Ureter (tissue), 1 donor: ENCODE measurements around the gene KATNAL1. TPM values are rescaled to one million over a fixed set of nuclear protein-coding genes. Genes with fewer than 3 reads are reported as not detected.

Experiments used
- DNase-seq: peaks from one replicate; pipeline ENCODE4 v3.0.0-alpha.2; 2020; ENCODE audit warnings: low spot score
- total RNA-seq: library from RNA; stranded (reverse); gene quantifications from one replicate; pipeline ENCODE4 v1.2.4, GENCODE V29; 2023
- donor health status: DM: yes; HTN: yes; CAD: no.

The KATNAL1 gene
- total RNA-seq, 1 donor from 2014 or later = 18.8 TPM

DNA sequence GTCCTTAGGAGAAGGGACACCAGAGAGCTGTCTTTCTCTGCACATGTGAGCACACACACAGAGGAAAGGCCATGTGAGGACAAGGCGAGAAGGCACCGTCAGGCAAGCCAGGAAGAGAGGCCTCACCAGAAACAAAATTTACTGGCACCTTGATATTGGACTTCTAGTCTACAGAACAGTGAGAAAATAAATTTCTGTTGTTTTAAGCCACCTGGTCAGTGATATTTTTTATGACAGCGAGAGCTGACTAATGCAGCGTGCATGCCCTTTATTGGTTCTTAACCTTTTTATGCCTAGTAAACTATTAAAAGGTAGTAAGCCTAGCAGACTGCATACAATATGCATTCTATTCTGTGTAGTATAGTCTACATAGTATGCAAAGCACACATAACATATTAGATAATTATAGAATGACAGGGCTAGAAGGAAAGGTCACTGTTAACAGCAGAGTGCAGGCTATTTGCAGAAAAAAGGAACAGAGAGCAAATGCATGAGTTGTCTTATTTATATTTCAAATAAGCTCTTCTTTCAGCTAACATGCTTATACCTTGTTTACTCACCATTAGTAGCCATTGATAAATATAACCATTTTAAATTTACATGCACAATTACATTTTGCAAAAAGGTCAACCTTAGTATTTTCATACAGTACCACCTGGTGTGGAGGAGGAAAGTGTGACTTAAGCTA is 25.2 kb upstream of the KATNAL1 start:
- no peak for DNase-seq

DNA sequence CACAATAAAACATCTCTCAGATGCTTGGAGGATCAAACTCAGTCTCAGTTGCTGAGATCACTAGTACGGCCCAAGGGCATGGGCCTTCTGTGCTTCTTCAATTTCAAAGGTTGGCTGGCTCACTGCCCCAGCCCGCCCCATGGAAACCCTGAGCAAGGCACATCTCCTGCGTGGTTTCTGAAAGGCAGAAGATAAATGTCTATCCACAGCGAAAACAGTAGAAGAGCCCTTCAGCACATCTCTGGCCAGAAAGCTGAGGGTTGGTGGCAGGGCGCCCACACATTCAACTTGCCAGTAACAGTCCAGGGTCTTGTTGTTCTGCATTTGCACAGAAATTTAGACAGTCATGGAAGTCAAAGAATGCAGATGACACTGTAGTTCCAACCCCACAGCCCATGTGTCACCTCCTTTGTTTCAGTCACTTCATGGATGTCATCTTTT is 24.0 kb upstream of the KATNAL1 start:
- DNase-seq = no peak

DNA sequence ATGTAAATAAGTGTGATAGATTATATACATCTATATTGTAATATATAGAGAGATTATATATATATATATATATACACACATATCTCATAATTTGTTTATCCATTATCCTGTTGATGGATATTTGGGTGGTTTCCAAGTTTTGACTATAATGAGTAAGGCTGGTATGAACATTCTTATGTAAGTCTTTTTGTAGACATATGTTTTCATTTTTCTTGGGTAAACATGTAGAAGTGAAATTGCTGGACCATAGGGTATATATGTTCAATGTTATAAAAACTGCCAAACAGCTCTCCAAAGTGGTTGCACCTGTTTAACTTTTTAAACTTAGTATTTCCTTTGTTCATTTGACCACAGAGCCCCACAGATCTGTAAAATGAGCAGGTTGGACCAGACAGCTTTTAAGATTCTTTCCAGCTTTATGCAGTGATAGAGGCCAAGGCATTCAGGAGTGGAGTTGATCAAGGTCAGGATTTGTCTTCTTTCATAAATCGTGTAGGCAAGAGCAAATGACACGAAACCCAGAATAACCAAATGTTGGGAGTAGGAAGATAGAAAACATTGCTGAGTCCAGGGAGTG is 21.7 kb upstream of the KATNAL1 start:
- no peak for DNase-seq

GRCh38 chr13:30325668-30326067 is 18.3 kb upstream of the KATNAL1 start:
- no peak for DNase-seq

DNA sequence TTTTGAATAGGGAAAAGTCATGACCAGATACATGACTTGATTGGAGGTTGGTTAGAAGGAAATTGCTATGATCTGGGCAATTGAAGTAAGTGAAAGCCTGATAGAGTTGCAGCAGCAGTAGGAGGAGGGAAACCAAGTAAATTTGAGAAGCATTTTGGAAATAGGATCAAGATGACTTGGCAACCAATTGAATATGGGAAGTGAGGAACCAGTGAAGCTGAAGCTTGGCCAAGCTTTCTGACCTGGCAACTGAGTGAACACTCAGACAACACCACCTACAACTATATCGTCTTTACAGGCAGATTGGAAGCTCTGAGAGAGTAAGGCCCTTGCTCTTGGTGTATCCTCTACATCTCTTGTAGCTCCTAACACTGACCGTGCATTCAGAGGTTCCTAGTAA is 16.2 kb upstream of the KATNAL1 start:
- DNase-seq = no peak

- no peak for DNase-seq
These were observed 15.1 kb upstream of the KATNAL1 start for GRCh38 chr13:30322428-30322827.

- DNase-seq = no peak
These were observed 13.9 kb upstream of the KATNAL1 start for GRCh38 chr13:30321256-30321655.

- DNase-seq = no peak
These were observed 12.3 kb upstream of the KATNAL1 start for GRCh38 chr13:30319655-30320054.

GRCh38 chr13:30319130-30319529 is 11.8 kb upstream of the KATNAL1 start:
- DNase-seq = no peak

DNA sequence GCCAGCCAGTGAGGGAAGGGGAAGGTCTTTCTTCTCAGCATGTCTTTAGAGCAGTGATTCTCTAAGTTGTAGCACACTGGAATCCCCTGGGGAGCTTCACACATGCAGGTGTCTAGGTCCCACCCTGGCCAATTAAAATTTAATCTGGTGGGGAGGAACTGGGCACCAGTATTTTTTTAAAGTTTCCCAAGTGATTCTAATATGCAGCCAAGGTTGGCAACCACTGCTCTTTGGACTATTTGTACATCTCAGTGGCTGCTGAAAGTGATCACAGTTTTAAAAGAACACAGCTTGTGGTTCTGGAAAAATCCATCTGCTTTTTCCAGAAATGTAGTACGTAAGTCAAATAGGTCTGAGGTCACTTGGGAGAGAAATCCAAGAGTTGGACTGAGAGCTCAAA is 10.7 kb upstream of the KATNAL1 start:
- no peak for DNase-seq

GRCh38 chr13:30314562-30314961 is 7.2 kb upstream of the KATNAL1 start:
- no peak for DNase-seq

- no peak for DNase-seq
These were observed 6.7 kb upstream of the KATNAL1 start for GRCh38 chr13:30314069-30314468.

DNA sequence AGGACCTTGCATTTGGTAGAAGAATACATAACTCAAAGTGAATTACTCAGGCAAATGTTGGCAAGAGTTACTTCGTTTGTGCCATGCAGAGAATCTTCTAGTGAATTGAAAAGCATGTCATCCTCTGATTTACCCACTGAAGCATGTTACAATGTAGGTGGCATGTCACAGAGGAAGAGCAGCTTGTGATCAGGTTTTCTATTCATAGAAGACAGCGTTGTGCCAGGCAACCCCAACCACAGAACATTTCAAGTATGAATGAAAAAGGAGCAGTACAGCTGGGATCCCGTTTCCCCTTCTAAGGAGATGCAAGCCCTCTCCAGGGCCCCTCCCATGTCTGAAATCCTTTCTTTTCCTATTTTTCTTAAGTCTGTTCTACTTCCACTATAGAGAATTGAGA is 6.0 kb upstream of the KATNAL1 start:
- no peak for DNase-seq

GRCh38 chr13:30312904-30313303 is 5.6 kb upstream of the KATNAL1 start:
- DNase-seq = no peak

DNA sequence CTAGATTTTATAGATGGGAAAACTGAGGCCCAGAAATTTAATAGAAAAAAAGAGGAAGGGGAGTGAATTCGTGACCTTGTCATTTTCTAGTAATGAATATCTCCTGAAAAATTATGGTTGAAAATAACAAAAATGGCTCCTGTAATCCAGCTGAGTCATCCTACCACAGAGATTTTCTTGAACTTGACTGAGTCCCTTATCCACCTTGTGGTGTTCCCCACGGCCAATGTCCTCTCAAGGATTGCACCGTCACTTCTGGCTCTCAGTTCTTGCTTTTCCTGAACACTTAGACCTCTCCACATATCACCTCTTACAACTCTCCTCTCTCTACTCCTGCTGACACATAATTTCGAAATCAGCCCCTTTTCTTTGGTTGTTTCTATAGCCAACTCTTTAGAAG is 1.2 kb upstream of the KATNAL1 start:
- no peak for DNase-seq

DNA sequence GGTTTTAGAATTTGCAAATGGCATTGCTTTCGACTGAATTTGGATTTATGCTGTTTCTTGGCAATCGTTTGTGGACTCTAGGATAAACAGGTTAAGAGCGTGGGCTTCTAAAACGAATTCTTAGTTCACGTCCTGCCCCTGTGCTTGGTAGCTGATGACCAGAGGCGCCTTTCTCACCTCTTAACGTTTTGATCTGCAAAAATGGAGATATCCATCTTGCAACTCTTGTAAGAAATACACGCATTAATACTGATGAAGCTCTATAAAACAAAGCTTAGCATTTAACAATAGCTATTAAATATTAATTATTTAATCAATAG is 580 bp upstream of the KATNAL1 start:
- DNase-seq = no peak

- DNase-seq = peak; percentile 94
These were observed 573 bp downstream of the KATNAL1 start for GRCh38 chr13:30306762-30307193.

DNA sequence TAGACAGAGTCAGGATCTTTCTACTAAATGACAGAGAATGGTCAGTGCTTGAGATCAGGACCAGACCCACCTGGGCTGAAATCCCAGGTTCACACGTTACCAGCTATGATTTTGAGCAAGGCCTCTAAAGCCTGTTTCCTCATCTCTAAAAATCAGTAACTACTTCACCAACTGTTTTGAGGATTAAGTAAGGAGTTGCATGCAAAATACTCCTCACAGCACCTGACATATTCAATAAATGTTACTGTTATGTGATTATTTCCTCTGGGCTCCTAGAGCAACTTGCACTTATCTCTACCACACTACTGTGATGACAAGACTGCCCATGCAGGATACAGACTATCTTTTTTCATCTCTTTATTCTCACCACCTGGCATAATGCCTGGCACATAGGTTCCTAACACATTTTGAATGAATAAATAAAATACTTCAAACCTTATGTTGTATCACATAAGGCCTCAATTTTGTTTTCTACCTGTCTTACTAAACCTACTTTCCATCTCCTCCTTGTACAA is 1.8 kb downstream of the KATNAL1 start:
- no peak for DNase-seq

DNA sequence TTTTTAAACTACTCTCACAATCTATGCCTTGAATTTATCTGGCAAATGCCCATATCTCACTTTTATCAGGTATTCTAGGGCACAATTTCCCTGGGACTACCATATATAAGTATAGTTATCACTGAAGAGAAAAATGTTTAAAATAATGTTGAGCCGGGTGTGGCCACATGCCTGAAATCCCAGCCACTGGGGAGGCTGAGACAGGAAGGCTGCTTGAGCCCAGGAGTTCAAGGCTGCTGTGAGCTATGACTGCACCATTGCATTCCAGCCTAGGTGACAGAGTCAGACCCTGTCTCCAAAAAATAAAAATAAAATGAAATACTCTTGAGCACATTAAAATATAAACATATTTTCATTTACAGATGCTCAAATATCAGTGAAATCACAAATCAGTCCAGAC is 4.1 kb downstream of the KATNAL1 start:
- DNase-seq = no peak

DNA sequence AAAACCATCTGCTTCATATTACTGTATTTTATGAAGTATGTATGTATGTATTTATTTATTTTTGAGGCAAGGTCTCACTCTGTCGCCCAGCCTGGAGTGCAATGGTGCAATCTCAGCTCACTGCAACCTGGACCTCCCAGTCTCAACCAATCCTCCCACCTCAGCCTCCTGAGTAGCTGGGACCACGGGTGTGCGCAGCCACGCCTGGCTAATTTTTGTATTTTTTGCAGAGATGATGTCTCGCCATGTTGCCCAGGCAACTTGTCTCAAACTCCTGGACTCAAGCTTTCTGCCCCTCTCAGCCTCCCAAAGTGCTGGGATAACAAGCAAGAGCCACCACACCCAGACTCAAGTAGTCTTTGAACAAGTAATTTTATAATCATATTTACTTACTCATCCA is 5.5 kb downstream of the KATNAL1 start:
- DNase-seq = no peak

DNA sequence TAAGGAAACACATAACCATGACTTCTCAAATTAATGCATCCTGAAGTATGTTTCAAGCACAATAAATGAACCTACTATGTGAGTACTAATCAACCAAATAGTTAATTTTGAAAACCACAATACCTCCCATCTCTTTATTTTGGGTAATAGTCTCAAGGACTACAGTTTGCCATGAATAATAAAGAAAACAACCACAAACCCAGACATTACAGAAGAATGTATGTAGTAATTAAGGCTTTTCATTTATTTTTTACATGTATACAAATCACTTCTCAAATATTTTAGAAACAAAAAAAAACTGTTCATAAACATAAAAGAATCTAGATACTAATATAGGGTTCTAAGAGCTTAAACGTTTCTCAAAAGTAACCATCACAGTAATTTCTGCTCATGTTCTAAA is 6.8 kb downstream of the KATNAL1 start:
- DNase-seq = no peak

- DNase-seq = no peak
These were observed 7.6 kb downstream of the KATNAL1 start for GRCh38 chr13:30299786-30300185.

DNA sequence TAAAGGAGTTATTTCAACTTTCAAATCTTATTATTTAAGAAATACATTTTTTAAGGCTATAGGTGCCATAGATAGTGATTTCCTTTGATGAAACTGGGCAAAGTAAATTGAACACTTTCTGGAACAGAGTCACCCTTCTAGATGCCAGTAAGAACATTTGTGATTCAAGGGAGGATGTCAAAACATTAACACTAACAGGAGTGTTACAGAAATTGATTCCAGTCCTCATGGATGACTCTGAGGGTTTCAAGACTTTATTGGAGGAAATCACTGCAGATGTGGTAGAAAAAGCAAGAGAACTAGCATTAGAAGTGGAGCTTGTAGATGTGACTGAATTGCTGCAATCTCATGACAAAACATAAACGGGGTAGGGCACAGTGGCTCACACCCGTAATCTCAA is 12.2 kb downstream of the KATNAL1 start:
- DNase-seq = no peak

DNA sequence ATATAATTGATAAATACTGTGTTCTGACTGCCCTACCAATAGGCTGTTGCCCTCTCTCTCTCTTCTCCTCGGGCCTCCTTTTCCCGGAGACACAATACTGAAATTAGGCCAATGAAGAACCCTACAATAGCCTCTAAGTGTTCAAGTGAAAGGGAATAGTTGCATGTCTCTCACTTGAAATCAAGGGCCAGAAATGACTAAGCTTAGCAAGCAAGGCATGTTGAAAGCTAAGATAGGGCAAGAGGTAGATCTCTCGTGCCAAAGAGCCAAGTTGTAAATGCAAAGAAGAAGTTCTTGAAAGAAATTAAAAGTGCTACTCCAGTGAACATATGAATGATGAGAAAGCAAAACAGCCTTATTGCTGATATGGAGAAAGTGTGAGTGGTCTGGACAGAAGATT is 13.3 kb downstream of the KATNAL1 start:
- DNase-seq = no peak
